ENCODE measurements around the gene MAP3K2. TPM values are rescaled to one million over a fixed set of nuclear protein-coding genes. Genes with fewer than 3 reads are reported as not detected.

MAP3K2 gene
- total RNA-seq, 1 donor from 2014 or later, result 42.2 TPM

DNA sequence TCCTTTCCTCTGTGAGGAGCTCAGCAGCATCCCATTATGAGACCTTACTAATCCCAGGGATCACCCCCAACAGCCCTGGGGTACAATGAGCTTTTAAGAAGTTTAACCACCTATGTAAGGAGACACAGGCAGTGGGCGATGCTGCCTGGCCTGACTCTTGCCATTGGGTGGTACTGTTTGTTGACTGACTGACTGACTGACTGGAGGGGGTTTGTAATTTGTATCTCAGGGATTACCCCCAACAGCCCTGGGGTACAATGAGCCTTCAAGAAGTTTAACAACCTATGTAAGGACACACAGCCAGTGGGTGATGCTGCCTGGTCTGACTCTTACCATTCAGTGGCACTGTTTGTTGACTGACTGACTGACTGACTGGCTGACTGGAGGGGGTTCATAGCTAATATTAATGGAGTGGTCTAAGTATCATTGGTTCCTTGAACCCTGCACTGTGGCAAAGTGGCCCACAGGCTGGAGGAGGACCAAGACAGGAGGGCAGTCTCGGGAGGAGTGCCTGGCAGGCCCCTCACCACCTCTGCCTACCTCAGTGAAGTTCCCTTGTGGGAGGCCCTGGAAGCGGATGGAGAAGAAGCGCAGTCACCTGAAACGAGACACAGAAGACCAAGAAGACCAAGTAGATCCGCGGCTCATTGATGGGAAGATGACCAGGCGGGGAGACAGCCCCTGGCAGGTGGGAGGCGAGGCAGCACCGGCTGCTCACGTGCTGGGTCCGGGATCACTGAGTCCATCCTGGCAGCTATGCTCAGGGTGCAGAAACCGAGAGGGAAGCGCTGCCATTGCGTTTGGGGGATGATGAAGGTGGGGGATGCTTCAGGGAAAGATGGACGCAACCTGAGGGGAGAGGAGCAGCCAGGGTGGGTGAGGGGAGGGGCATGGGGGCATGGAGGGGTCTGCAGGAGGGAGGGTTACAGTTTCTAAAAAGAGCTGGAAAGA is 38.0 kb upstream of the MAP3K2 start:
- DNase-seq (ENCODE audit: low read depth), result no peak
- Histone ChIP-seq H3K4me3 (ENCODE audit: low read depth, low read length) (no peak overlapping the region), H3K36me3 (ENCODE audit: control insufficient read depth, insufficient read depth, low read length) (no peaks in the 10 kb centered on the region), H3K27me3 (ENCODE audit: control insufficient read depth, insufficient read depth, low read length) (peaks cover 21% of the 10 kb centered on the region)
- TF ChIP-seq, protein P1, sequence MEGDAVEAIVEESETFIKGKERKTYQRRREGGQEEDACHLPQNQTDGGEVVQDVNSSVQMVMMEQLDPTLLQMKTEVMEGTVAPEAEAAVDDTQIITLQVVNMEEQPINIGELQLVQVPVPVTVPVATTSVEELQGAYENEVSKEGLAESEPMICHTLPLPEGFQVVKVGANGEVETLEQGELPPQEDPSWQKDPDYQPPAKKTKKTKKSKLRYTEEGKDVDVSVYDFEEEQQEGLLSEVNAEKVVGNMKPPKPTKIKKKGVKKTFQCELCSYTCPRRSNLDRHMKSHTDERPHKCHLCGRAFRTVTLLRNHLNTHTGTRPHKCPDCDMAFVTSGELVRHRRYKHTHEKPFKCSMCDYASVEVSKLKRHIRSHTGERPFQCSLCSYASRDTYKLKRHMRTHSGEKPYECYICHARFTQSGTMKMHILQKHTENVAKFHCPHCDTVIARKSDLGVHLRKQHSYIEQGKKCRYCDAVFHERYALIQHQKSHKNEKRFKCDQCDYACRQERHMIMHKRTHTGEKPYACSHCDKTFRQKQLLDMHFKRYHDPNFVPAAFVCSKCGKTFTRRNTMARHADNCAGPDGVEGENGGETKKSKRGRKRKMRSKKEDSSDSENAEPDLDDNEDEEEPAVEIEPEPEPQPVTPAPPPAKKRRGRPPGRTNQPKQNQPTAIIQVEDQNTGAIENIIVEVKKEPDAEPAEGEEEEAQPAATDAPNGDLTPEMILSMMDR (IDR thresholded peaks at IDR 0.05; ENCODE audit: insufficient read depth, low read length, poor library complexity, severe bottlenecking), result no peak

DNA sequence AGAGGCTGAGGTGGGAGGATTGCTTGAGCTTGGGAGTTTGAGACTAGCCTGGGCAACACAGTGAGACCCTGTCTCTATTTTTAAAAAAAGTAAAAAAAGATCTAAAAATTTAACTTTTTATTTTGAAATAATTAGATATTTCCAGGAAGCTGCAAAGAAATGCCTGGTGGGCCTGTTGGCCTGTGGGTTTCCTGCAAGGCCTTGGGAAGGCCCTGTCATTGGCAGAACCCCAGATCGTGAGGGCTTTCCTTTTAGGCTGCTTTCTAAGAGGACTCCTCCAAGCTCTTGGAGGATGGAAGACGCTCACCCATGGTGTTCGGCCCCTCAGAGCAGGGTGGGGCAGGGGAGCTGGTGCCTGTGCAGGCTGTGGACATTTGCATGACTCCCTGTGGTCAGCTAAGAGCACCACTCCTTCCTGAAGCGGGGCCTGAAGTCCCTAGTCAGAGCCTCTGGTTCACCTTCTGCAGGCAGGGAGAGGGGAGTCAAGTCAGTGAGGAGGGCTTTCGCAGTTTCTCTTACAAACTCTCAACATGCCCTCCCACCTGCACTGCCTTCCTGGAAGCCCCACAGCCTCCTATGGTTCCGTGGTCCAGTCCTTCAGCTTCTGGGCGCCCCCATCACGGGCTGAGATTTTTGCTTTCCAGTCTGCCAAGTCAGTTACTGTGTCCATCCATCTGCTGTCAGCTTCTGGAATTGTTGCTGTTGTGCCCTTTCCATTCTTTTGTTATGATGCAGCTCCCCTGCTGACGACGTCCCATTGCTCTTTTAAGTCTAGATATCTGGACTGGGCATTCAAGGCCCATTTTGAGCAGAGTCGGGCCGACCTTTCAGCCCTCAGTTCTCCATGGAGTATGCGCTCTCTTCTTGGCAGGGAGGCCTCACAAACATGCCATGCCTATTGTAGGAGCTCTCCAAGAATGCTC is 37.1 kb upstream of the MAP3K2 start:
- DNase-seq (ENCODE audit: low read depth), result no peak
- peaks cover 21% of the 10 kb centered on the region for H3K27me3 ChIP-seq (ENCODE audit: control insufficient read depth, insufficient read depth, low read length)

DNA sequence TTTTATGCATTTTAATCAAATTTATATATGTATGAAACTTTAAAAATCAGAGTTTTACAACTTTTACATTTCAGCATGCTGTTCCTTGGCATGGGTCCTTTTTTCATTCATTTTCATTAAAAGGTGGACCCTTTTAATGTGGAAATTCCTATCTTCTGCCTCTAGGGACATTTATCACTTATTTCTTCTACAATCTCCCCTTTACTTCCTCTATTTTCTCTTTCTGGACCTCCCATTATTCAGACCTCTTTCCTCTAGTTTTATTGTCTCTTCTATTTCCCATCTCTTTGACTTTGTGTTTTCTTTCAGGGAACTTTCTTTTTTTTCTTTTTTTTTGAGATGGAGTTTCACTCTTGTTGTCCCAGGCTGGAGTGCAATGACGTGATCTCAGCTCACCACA is 36.1 kb upstream of the MAP3K2 start:
- DNase-seq (ENCODE audit: low read depth), result no peak
- Histone ChIP-seq H3K36me3 (ENCODE audit: control insufficient read depth, insufficient read depth, low read length) (no peaks in the 10 kb centered on the region), H3K27me3 (ENCODE audit: control insufficient read depth, insufficient read depth, low read length) (peaks cover 21% of the 10 kb centered on the region), H3K4me3 (ENCODE audit: low read depth, low read length) (no peak overlapping the region)
- TF ChIP-seq, protein P1 (IDR thresholded peaks at IDR 0.05; ENCODE audit: insufficient read depth, low read length, poor library complexity, severe bottlenecking), result no peak

More for the DNA sequence above, 37.1 kb upstream of the MAP3K2 start:
- TF ChIP-seq, protein P1 (IDR thresholded peaks at IDR 0.05; ENCODE audit: insufficient read depth, low read length, poor library complexity, severe bottlenecking), result no peak
- no peaks in the 10 kb centered on the region for H3K36me3 ChIP-seq (ENCODE audit: control insufficient read depth, insufficient read depth, low read length)
- no peak overlapping the region for H3K4me3 ChIP-seq (ENCODE audit: low read depth, low read length)

DNA sequence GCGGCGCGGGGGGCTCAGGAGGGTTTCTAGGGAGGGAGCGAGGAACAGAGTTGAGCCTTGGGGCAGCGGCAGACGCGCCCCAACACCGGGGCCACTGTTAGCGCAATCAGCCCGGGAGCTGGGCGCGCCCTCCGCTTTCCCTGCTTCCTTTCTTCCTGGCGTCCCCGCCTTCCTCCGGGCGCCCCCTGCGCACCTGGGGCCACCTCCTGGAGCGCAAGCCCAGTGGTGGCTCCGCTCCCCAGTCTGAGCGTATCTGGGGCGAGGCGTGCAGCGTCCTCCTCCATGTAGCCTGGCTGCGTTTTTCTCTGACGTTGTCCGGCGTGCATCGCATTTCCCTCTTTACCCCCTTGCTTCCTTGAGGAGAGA is 35.7 kb upstream of the MAP3K2 start:
- Histone ChIP-seq H3K36me3 (ENCODE audit: control insufficient read depth, insufficient read depth, low read length) (no peaks in the 10 kb centered on the region), H3K27me3 (ENCODE audit: control insufficient read depth, insufficient read depth, low read length) (peaks cover 21% of the 10 kb centered on the region), H3K4me3 (ENCODE audit: low read depth, low read length) (peak overlapping the region; percentile 43)
- DNase-seq (ENCODE audit: low read depth), result no peak
- TF ChIP-seq, protein P1 (IDR thresholded peaks at IDR 0.05; ENCODE audit: insufficient read depth, low read length, poor library complexity, severe bottlenecking), result no peak

DNA sequence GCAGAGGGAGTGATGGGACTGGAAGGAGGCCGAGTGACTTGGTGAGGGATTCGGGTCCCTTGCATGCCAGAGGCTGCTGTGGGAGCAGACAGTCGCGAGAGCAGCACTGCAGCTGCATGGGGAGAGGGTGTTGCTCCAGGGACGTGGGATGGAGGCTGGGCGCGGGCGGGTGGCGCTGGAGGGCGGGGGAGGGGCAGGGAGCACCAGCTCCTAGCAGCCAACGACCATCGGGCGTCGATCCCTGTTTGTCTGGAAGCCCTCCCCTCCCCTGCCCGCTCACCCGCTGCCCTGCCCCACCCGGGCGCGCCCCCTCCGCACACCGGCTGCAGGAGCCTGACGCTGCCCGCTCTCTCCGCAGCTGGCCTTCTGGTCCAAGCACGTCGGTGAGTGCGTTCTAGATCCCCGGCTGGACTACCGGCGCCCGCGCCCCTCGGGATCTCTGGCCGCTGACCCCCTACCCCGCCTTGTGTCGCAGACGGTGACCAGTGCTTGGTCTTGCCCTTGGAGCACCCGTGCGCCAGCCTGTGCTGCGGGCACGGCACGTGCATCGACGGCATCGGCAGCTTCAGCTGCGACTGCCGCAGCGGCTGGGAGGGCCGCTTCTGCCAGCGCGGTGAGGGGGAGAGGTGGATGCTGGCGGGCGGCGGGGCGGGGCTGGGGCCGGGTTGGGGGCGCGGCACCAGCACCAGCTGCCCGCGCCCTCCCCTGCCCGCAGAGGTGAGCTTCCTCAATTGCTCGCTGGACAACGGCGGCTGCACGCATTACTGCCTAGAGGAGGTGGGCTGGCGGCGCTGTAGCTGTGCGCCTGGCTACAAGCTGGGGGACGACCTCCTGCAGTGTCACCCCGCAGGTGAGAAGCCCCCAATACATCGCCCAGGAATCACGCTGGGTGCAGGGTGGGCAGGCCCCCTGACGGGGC is 35.0 kb upstream of the MAP3K2 start:
- no peaks in the 10 kb centered on the region for H3K36me3 ChIP-seq (ENCODE audit: control insufficient read depth, insufficient read depth, low read length)
- peaks cover 21% of the 10 kb centered on the region for H3K27me3 ChIP-seq (ENCODE audit: control insufficient read depth, insufficient read depth, low read length)
- peak overlapping the region; percentile 43 for H3K4me3 ChIP-seq (ENCODE audit: low read depth, low read length)
- DNase-seq (ENCODE audit: low read depth), result no peak
- TF ChIP-seq, protein P1 (IDR thresholded peaks at IDR 0.05; ENCODE audit: insufficient read depth, low read length, poor library complexity, severe bottlenecking), result no peak
